ENCODE measurements around the gene PCSK6. TPM values are rescaled to one million over a fixed set of nuclear protein-coding genes. Genes with fewer than 3 reads are reported as not detected.
"Not testable (repeated sequence)": the region's sequence is repeated elsewhere in the genome, so short reads cannot be mapped to it uniquely, and the experiment has no call there.

PCSK6 gene
- total RNA-seq, 3 donors from 2014 or later = 7.2 to 19.7 (median 18.0) TPM

- Histone ChIP-seq H3K4me1 (peaks cover 0 to 15% of the 10 kb centered on the region in 2 donors), H3K4me3 (no peak overlapping the region), H3K27ac (no peak overlapping the region), H3K9me3 (no peaks in the 10 kb centered on the region), H3K36me3 (no peaks in the 10 kb centered on the region), H3K27me3 (no peaks in the 10 kb centered on the region)
- no peak for DNase-seq (ENCODE audit: low spot score in 2 of 2)
- peak in 2 of 3 donors; percentile 38 to 62 for TF ChIP-seq CTCF (IDR thresholded peaks at IDR 0.05)
- no peak for TF ChIP-seq POLR2A (IDR thresholded peaks at IDR 0.05)
- intact Hi-C loops (cut with DNase I; ENCODE audit: low total_unique reads) = loop anchor here (10.0 kb wide), 1 partner anchor 924 kb away; no protein-coding TSS in a partner anchor
Observed at GRCh38 chr15:101288905-101289513, 200.5 kb downstream of the PCSK6 start.

DNA sequence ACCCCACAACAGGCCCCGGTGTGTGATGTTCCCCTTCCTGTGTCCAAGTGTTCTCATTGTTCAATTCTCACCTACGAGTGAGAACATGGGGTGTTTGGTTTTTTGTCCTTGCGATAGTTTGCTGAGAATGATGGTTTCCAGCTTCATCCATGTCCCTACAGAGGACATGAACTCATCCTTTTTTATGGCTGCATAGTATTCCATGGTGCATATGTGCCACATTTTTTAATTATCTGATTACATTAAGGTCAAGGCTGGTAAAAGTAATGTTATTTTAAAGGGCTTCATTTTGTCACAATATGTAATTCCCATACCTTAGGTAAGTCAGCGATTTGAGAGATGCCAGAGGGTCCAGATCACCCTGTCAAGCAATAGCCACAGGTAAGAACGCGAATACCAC lies 202.2 kb downstream of the PCSK6 start:
- not testable (repeated sequence) for H3K27ac ChIP-seq; H3K9me3 ChIP-seq; H3K27me3 ChIP-seq; H3K4me3 ChIP-seq; H3K4me1 ChIP-seq; DNase-seq (ENCODE audit: low spot score in 2 of 2); H3K36me3 ChIP-seq
- intact Hi-C loops (cut with DNase I; ENCODE audit: low total_unique reads) = loop anchor here (10.0 kb wide), 1 partner anchor 923 kb away; no protein-coding TSS in a partner anchor

DNA sequence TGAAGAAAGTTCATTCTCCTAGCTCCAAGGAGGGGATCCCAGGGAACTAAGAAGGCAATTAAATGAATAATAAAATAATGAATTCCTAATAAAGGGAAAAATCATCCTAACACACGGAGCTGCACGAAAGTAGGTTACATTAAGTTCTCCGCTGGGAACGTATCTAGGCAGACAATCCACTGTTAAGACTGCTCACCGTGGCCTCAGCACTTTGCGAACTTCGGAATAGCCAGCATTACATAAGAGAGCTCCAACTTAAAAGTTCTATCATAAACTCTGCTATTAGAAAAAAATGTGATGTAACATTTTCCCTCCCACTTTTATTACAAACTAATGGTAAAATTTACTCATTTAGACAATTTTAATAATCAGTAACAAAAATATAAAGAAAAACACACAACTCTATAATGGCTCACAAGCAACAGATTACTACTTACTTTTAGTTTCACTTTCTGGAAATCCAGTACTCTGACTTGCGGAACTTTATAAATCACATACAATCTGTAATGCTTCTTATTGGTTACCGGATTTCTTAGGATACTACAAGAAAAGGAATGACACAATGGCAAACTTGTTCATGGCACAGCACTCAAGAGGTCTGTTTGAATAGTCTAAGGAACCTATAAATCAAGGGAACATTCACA lies 202.9 kb downstream of the PCSK6 start:
- Histone ChIP-seq H3K4me1 (no peaks in the 10 kb centered on the region), H3K9me3 (no peaks in the 10 kb centered on the region), H3K27me3 (no peaks in the 10 kb centered on the region), H3K36me3 (no peaks in the 10 kb centered on the region), H3K27ac (no peak overlapping the region), H3K4me3 (no peak overlapping the region)
- no peak for TF ChIP-seq CTCF (IDR thresholded peaks at IDR 0.05)
- no peak for TF ChIP-seq POLR2AphosphoS5 (IDR thresholded peaks at IDR 0.05)
- TF ChIP-seq POLR2A (IDR thresholded peaks at IDR 0.05) = no peak
- no peak for DNase-seq (ENCODE audit: low spot score in 2 of 2)
- intact Hi-C loops (cut with DNase I; ENCODE audit: low total_unique reads) = loop anchor here (10.0 kb wide), 1 partner anchor 922 kb away; no protein-coding TSS in a partner anchor

GRCh38 chr15:101283931-101284330 lies 205.6 kb downstream of the PCSK6 start:
- Histone ChIP-seq H3K27me3 (no peaks in the 10 kb centered on the region), H3K27ac (no peak overlapping the region), H3K4me1 (no peaks in the 10 kb centered on the region), H3K36me3 (no peaks in the 10 kb centered on the region), H3K4me3 (no peak overlapping the region), H3K9me3 (no peaks in the 10 kb centered on the region)
- intact Hi-C loops (cut with DNase I; ENCODE audit: low total_unique reads) = loop anchor here (10.0 kb wide), 1 partner anchor 919 kb away; no protein-coding TSS in a partner anchor
- no peak for TF ChIP-seq CTCF (IDR thresholded peaks at IDR 0.05)
- no peak for TF ChIP-seq POLR2AphosphoS5 (IDR thresholded peaks at IDR 0.05)
- TF ChIP-seq POLR2A (IDR thresholded peaks at IDR 0.05) = no peak
- no peak for DNase-seq (ENCODE audit: low spot score in 2 of 2)

DNA sequence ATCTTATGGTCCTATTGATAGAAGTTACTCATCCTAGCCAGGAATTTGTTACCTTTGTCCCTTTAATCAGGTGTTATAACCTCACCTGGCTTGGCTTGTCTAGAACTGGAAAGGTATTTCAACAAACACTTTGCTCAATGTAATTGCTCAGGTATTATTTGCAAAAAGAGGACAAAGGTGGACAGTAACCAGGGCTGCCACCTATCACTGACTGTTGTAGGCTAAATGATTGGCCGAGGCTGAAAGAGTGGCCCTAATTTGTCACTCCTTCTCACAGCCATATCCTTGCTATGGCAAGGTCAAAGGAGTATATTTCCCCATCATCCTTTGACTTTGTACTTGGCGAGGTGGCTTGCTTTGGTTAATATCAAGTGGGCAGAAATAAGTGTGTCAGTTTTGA lies 209.5 kb downstream of the PCSK6 start:
- intact Hi-C loops (cut with DNase I; ENCODE audit: low total_unique reads) = loop anchor here (10.0 kb wide), 1 partner anchor 915 kb away; no protein-coding TSS in a partner anchor
- Histone ChIP-seq H3K4me3 (no peak overlapping the region), H3K27ac (no peak overlapping the region), H3K9me3 (no peaks in the 10 kb centered on the region), H3K27me3 (no peaks in the 10 kb centered on the region), H3K36me3 (no peaks in the 10 kb centered on the region), H3K4me1 (no peaks in the 10 kb centered on the region)
- no peak for DNase-seq (ENCODE audit: low spot score in 2 of 2)
- TF ChIP-seq CTCF (IDR thresholded peaks at IDR 0.05) = no peak
- no peak for TF ChIP-seq POLR2A (IDR thresholded peaks at IDR 0.05)
- no peak for TF ChIP-seq POLR2AphosphoS5 (IDR thresholded peaks at IDR 0.05)
